HL-60 (cell line): Measurements from ENCODE around the gene STK24.
"Not testable (repeated sequence)": the region's sequence is repeated elsewhere in the genome, so short reads cannot be mapped to it uniquely, and the experiment has no call there.

Source experiments
- CTCF ChIP-seq: IDR thresholded peaks from one replicate; pipeline ENCODE4 v1.5.1; 2011; ENCODE audit warnings: low read length, control low read depth, inconsistent platforms; ENCODE audit not compliant: insufficient read depth
- POLR2AphosphoS5 ChIP-seq: IDR thresholded peaks from 2 replicates; pipeline ENCODE4 v1.6.1; 2012; ENCODE audit warnings: low read depth
- REST ChIP-seq: IDR thresholded peaks from 2 replicates; pipeline ENCODE4 v1.6.1; 2012; ENCODE audit warnings: low read depth; ENCODE audit not compliant: insufficient replicate concordance
- SPI1 ChIP-seq: IDR thresholded peaks from 2 replicates; pipeline ENCODE4 v1.6.1; 2012; ENCODE audit warnings: low read depth, mild to moderate bottlenecking, borderline replicate concordance

GRCh38 chr13:98569494-98570367 is 7.2 kb downstream of the STK24 start:
- not testable (repeated sequence) for TF ChIP-seq CTCF, SPI1, REST, POLR2AphosphoS5
